Ovary (tissue), 9 donors: ENCODE results near the gene SFMBT2. TPM values are rescaled to one million over a fixed set of nuclear protein-coding genes. Genes with fewer than 3 reads are reported as not detected.

Experiments used
- DNase-seq, 5 donors: peaks; one replicate each; pipeline ENCODE4 v3.0.0-alpha.2; 2019 to 2020
- H3K27ac ChIP-seq, 2 donors: fragments of 200-600 bp; one replicate each; pipeline versions ENCODE4 v1.5.1 to v1.8.0; 2019 to 2022
- H3K27me3 ChIP-seq: fragments of 200-600 bp; one replicate; pipeline ENCODE4 v1.8.0; 2022
- H3K36me3 ChIP-seq: fragments of 200-600 bp; sonication (generic); one replicate; pipeline ENCODE4 v1.5.1; 2019
- H3K4me1 ChIP-seq: one replicate; pipeline ENCODE4 v1.8.1; 2013; ENCODE audit warnings: mild to moderate bottlenecking, moderate library complexity; ENCODE audit not compliant: insufficient read depth
- H3K4me3 ChIP-seq: fragments of 200-600 bp; sonication (generic); one replicate; pipeline ENCODE4 v1.5.1; 2017
- H3K9me3 ChIP-seq, 2 donors: fragments of 200-600 bp in 1 of 2; sonication (generic) in 1 of 2; one replicate each; pipeline versions ENCODE4 v1.5.1 to v1.8.1; 2013 to 2019; ENCODE audit warnings: mild to moderate bottlenecking in 1 of 2, moderate library complexity in 1 of 2
- EP300 ChIP-seq: sonication (generic); formaldehyde crosslinking; IDR thresholded peaks from one replicate; pipeline ENCODE4 v1.6.1; 2017; ENCODE audit warnings: antibody characterized with exemption
- POLR2A ChIP-seq: fragments of 450-650 bp; IDR thresholded peaks from one replicate; pipeline ENCODE4 v1.6.1; 2017; ENCODE audit warnings: antibody characterized with exemption, mild to moderate bottlenecking, moderate library complexity
- WGBS, 3 donors: extraction: QIAGEN DNeasy Blood & Tissue Kit in 1 of 3; methylation state at CpG; one replicate each; pipeline versions ENCODE4 v1.1.5 to v1.1.7; 2013 to 2017; 5-methylcytosine and 5-hydroxymethylcytosine counted together
- intact Hi-C, 4 donors: fragments of 100-400 bp; cut with DNase I; formaldehyde crosslinking; loops; one replicate each; pipeline versions ENCODE4 v1.11.0 to v1.15.1; 2022 to 2023
- polyA plus RNA-seq, 2 donors: library from polyadenylated mRNA; stranded (reverse); fragments of 200-250 nt in 1 of 2; fragments of 350-450 nt in 1 of 2; fragmentation: Illumina TruSeq in 1 of 2; extraction: RNeasy Lipid Tissue Mini Kit (QIAGEN cat#74804) in 1 of 2; gene quantifications; one replicate each; pipeline ENCODE4 v1.2.3, GENCODE V29; 2013 to 2014
- total RNA-seq, 7 donors: library from RNA; depleted of rRNA in 2 of 7; stranded (reverse); fragments of >200 nt in 2 of 7; fragmentation: NEBNext Ultra II Directional in 3 of 7; extraction: Animal tissue kit (Norgen Biotek cat#: 25700) in 3 of 7; gene quantifications; one replicate each; pipeline versions ENCODE4 v1.1.0 to v1.2.4, GENCODE V29; 2016 to 2023
- TF ChIP-seq, protein P1 (sequence below), 3 donors: fragments of 450-650 bp in 2 of 3; fragments of 200-600 bp in 1 of 3; IDR thresholded peaks; one replicate each; pipeline versions ENCODE4 v1.5.1 to v1.8.0; 2016 to 2022; ENCODE audit warnings: antibody characterized with exemption in 3 of 3, mild to moderate bottlenecking in 1 of 3
- donor health status: DM: no; HTN: no; CAD: no; lungs with moderate emphysema.
- donor health status: DM: no; HTN: no; CAD: no.
- donor health status: Bipolar disorder and iron deficiency.
- donor health status: DM: yes; HTN: yes; CAD: no.
- donor health status: DM: no; HTN: no; CAD: no.
- donor health status: DM: yes; HTN: yes; CAD: no.

SFMBT2 gene
- total and polyA plus RNA-seq, 9 donors = 5.0 to 28.1 (median 17.8) TPM

DNA sequence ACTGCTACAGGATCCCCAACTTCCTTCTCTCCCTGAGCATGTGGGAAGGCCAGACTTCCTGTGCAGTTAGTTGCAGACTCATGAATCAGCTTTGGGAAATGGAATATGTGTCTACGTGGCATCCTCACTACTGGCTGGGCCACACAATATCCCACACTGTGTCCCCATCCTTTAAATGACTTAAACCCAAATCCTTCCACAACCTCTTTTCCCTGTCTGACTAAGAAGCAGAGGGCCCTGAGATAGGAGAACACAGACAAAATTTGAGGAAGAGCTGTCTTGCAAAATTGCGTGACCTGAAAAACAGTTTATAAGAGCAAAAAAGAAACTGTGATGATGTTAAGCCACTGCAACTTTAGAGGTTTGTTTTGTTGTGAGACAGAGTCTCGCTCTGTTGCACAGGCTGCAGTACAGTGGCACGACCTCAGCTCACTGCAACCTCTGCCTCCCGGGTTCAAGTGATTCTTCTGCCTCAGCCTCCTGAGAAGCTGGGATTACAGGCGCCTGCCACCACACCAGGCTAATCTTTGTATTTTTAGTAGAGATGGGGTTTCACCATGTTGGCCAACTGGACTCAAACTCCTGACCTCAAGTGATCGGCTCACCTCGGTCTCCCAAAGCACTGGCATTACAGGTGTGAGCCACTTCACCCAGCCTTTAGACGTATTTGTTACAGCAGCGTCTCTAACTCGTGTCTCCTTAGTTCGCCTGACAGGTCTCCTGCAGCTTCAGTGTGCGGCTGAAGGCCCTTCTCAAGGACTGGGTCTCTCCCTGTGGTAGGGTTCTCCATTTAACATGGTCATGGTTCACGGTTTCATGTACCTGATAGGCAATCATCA lies 46.9 kb upstream of the SFMBT2 start:
- no peak overlapping the region for H3K4me3 ChIP-seq
- intact Hi-C loops = no loop called here
- H3K4me1 ChIP-seq = no peaks in the 10 kb centered on the region
- no peaks in the 10 kb centered on the region for H3K36me3 ChIP-seq
- DNase-seq = no peak
- no peaks in the 10 kb centered on the region for H3K27me3 ChIP-seq
- 93 to 94% (median 94%) methylated on average over 14 of the region's 14 CpGs for WGBS, 3 donors
- no peaks in the 10 kb centered on the region for H3K9me3 ChIP-seq
- no peak overlapping the region for H3K27ac ChIP-seq
- TF ChIP-seq EP300 (no peak), POLR2A (no peak)
- TF ChIP-seq, protein P1, sequence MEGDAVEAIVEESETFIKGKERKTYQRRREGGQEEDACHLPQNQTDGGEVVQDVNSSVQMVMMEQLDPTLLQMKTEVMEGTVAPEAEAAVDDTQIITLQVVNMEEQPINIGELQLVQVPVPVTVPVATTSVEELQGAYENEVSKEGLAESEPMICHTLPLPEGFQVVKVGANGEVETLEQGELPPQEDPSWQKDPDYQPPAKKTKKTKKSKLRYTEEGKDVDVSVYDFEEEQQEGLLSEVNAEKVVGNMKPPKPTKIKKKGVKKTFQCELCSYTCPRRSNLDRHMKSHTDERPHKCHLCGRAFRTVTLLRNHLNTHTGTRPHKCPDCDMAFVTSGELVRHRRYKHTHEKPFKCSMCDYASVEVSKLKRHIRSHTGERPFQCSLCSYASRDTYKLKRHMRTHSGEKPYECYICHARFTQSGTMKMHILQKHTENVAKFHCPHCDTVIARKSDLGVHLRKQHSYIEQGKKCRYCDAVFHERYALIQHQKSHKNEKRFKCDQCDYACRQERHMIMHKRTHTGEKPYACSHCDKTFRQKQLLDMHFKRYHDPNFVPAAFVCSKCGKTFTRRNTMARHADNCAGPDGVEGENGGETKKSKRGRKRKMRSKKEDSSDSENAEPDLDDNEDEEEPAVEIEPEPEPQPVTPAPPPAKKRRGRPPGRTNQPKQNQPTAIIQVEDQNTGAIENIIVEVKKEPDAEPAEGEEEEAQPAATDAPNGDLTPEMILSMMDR (IDR thresholded peaks at IDR 0.05) = no peak

DNA sequence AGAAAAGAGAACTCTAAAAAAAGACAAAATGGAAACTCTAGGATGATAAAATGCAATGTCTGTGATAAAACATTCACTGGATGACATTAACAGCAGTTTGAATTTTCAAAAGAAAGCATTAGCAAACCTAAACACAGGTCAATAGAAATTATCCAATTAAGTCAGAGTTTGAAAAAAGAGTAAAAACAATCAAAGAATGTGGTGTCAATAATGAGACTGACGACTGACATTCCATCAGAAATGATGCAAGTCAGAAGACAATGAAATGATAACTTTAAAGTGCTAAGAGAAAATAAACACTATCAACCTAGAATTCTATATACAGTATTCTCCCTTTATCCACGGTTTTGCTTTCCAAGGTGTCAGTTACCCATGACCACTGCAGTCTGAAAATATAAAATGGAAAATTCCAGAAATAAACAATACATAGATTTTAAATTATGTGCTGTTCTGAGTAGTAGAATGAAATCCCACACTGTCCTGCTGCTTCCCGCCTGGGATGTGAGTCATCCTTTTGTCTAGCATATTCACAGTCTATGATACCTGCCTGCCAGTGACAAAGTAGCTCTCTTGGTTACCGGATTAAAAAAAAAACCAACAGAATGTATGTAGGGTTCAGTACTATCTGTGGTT lies 38.3 kb upstream of the SFMBT2 start:
- intact Hi-C loops = no loop called here
- no peak for DNase-seq
- H3K27ac ChIP-seq = no peak overlapping the region
- no peaks in the 10 kb centered on the region for H3K36me3 ChIP-seq
- WGBS, 3 donors = 79 to 85% (median 84%) methylated on average over 4 of the region's 4 CpGs
- H3K4me3 ChIP-seq = no peak overlapping the region
- TF ChIP-seq EP300 = no peak
- TF ChIP-seq POLR2A = no peak
- TF ChIP-seq, protein P1 (IDR thresholded peaks at IDR 0.05) = no peak
- H3K27me3 ChIP-seq = no peaks in the 10 kb centered on the region
- H3K9me3 ChIP-seq = no peaks in the 10 kb centered on the region
- H3K4me1 ChIP-seq = no peaks in the 10 kb centered on the region

DNA sequence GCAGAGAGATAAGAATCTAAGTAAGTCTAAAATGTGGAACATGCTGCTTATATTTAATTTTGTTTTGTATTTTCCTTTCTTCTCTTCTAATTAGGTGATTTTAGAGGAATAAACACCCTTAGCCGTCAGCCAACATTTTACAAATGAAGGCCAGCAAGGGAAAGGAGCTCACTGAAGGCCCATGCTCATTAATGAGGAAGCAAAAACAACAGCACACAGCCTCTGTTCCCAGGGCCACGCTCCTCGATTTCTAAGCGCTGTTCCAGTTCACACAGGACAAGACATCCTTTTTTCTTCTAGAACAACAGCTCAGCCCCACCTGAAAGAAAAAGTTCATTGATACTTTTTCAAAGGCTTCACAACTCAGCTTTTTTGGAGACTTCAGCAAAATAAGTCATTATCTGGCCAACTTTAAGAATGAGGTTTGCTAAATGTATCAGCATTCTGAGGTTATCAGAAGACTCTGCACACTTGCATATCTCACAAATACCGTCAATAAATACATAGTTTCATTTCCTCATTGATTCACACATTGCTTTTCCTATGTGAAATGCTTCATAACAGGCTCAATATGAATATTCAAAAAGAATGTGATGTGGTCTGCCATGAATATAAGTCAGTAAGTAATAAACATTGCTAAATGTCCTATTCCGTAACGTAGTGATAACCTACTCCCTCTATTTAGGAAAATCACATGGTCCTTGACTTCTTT lies 34.8 kb upstream of the SFMBT2 start:
- H3K36me3 ChIP-seq = no peaks in the 10 kb centered on the region
- H3K4me3 ChIP-seq = no peak overlapping the region
- H3K27me3 ChIP-seq = no peaks in the 10 kb centered on the region
- no peak for DNase-seq
- WGBS, 3 donors = 83 to 94% (median 93%) methylated on average over 7 of the region's 7 CpGs
- TF ChIP-seq, protein P1 (IDR thresholded peaks at IDR 0.05) = no peak
- TF ChIP-seq EP300 = no peak
- TF ChIP-seq POLR2A = no peak
- H3K27ac ChIP-seq = no peak overlapping the region
- intact Hi-C loops = no loop called here
- H3K9me3 ChIP-seq = no peaks in the 10 kb centered on the region
- H3K4me1 ChIP-seq = no peaks in the 10 kb centered on the region

DNA sequence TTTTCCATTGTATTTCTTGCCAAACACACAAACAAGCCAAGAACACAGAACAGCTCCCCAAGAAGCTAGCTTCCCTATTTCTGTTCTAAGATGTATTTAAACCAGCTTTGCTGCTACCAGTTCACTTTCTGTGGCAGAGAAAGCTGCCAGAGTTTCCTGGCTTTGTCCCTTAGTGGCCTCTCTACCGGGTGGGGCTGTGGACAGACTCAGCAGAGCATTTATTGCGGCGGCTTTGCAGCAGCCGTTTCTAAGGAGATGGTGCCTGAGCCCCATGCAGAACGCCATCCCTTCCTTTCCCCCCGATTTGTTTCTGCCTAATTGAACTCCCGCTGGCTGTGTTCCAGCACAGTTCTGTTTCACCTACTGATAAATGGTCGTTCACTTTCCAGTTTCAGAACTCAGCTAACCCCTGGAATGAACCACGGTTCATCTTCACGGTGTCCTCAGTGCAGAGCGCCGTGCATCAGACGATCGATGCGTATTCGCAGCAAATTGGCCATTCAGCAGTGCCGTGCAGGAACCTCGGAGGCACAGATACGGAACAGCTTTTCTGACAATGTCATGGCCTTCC lies 33.8 kb upstream of the SFMBT2 start:
- 35 to 49% (median 42%) methylated on average over 19 of the region's 19 CpGs for WGBS, 3 donors
- no peaks in the 10 kb centered on the region for H3K27me3 ChIP-seq
- H3K9me3 ChIP-seq = no peaks in the 10 kb centered on the region
- intact Hi-C loops = no loop called here
- no peaks in the 10 kb centered on the region for H3K4me1 ChIP-seq
- H3K4me3 ChIP-seq = no peak overlapping the region
- H3K36me3 ChIP-seq = no peaks in the 10 kb centered on the region
- TF ChIP-seq POLR2A (no peak), EP300 (no peak)
- TF ChIP-seq, protein P1 (IDR thresholded peaks at IDR 0.05) = no peak
- H3K27ac ChIP-seq = no peak overlapping the region
- no peak for DNase-seq
